Right atrium auricular region (tissue), 2 donors: ENCODE measurements around the gene CORO2B. TPM values are rescaled to one million over a fixed set of nuclear protein-coding genes. Genes with fewer than 3 reads are reported as not detected.
A peak's percentile ranks its signal among the peaks of the same experiment; 100 is the strongest.

ENCODE experiments used
- DNase-seq: peaks from one replicate; pipeline ENCODE4 v3.0.0-alpha.2; 2019; ENCODE audit warnings: low spot score
- H3K27ac ChIP-seq, 2 donors: fragments of 200-600 bp; sonication (generic); 1 replicate in 1 of 2; 2 replicates in 1 of 2; pipeline ENCODE4 v1.5.1; 2016 to 2019
- H3K27me3 ChIP-seq, 2 donors: fragments of 200-600 bp; sonication (generic); one replicate each; pipeline versions ENCODE4 v1.5.1 to v1.6.0; 2017 to 2019
- H3K36me3 ChIP-seq: fragments of 200-600 bp; sonication (generic); one replicate; pipeline ENCODE4 v1.5.1; 2016
- H3K4me1 ChIP-seq, 2 donors: fragments of 200-600 bp; sonication (generic); one replicate each; pipeline versions ENCODE4 v1.5.1 to v1.6.0; 2017 to 2019
- H3K4me3 ChIP-seq, 2 donors: fragments of 200-600 bp; sonication (generic); 1 replicate in 1 of 2; 2 replicates in 1 of 2; pipeline ENCODE4 v1.5.1; 2017 to 2019; ENCODE audit warnings: mild to moderate bottlenecking in 1 of 2, moderate library complexity in 1 of 2
- H3K9me3 ChIP-seq, 2 donors: fragments of 200-600 bp; sonication (generic); one replicate each; pipeline ENCODE4 v1.5.1; 2019
- total RNA-seq, 2 donors: library from RNA; depleted of rRNA; stranded (reverse); fragments of >200 nt; gene quantifications; one replicate each; pipeline ENCODE4 v1.1.0, GENCODE V29; 2016
- TF ChIP-seq, protein P1 (sequence below), 2 donors: fragments of 200-600 bp; sonication (generic); IDR thresholded peaks; one replicate each; pipeline ENCODE4 v1.5.1; 2019; ENCODE audit warnings: antibody characterized with exemption in 2 of 2

Gene CORO2B
- total RNA-seq, 2 donors from 2014 or later = 6.0 to 9.7 TPM

DNA sequence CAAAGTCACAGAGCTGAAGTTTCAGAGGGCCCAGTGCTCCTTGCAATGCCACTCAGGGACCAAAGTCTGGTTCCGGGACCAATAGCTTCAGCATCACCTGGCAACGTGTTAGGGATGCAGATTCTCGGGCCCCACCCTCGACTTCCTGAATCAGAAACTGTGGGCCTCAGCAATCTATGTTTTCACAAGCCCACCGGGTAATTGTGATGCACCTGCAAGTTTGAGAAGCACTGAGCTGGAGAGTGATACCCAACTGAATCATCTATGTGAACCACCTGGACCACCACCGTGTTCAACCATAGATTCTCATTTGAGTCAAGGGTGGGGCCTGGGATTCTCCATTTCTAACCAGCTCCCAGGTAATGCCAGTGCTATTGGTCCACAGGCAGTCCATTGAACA is 55.7 kb downstream of the CORO2B start:
- Histone ChIP-seq H3K36me3 (no peaks in the 10 kb centered on the region), H3K9me3 (no peaks in the 10 kb centered on the region), H3K4me3 (no peak overlapping the region), H3K27ac (no peak overlapping the region), H3K27me3 (no peaks in the 10 kb centered on the region), H3K4me1 (peaks cover 0 to 65% of the 10 kb centered on the region in 2 donors)
- no peak for DNase-seq
- TF ChIP-seq, protein P1, sequence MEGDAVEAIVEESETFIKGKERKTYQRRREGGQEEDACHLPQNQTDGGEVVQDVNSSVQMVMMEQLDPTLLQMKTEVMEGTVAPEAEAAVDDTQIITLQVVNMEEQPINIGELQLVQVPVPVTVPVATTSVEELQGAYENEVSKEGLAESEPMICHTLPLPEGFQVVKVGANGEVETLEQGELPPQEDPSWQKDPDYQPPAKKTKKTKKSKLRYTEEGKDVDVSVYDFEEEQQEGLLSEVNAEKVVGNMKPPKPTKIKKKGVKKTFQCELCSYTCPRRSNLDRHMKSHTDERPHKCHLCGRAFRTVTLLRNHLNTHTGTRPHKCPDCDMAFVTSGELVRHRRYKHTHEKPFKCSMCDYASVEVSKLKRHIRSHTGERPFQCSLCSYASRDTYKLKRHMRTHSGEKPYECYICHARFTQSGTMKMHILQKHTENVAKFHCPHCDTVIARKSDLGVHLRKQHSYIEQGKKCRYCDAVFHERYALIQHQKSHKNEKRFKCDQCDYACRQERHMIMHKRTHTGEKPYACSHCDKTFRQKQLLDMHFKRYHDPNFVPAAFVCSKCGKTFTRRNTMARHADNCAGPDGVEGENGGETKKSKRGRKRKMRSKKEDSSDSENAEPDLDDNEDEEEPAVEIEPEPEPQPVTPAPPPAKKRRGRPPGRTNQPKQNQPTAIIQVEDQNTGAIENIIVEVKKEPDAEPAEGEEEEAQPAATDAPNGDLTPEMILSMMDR (IDR thresholded peaks at IDR 0.05) = no peak

DNA sequence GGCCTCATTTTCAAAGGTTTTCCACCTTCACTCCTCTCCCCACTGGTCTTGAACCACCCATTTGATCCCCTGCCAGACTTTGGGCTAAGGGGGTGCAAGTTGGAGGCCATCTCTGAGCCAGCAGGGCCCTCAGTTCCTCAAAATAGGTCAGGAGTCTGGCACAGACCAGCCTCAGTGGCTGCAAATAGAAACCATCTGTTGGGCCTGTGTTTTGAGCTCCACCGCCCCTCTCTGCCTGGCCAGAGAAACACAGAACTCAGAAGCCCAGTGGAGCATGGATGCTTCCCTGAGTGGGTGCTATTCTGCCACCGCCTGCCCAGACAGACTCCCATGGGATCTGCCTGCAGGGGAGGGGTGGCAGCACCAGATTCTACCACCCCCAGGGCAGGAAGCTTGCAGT is 56.3 kb downstream of the CORO2B start:
- Histone ChIP-seq H3K27me3 (no peaks in the 10 kb centered on the region), H3K9me3 (no peaks in the 10 kb centered on the region), H3K36me3 (no peaks in the 10 kb centered on the region), H3K4me1 (peaks cover 0 to 71% of the 10 kb centered on the region in 2 donors), H3K27ac (peak overlapping the region in 1 of 2 donors; percentile 16), H3K4me3 (no peak overlapping the region)
- TF ChIP-seq, protein P1 (IDR thresholded peaks at IDR 0.05) = peak in 1 of 2 donors; percentile 18
- no peak for DNase-seq

DNA sequence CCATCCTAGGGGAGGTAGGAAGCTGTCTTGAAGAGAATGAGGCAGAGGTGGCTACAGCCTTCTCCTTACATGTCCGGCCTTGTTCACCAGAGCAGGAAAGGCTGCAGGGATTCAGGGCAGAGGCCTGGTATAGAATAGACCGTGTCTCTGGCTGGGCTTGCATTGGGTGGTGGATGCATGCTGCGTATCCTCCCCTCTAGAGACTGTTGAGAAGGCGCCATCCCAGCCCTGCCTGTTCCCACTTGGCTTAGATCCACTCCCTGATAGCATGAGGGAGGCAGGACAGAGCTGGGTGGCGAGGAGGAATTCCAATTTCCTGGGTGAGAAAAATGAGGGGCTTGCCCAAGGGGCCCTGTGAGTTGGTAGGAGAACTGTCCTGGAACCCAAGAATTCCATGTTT is 57.5 kb downstream of the CORO2B start:
- Histone ChIP-seq H3K27me3 (no peaks in the 10 kb centered on the region), H3K4me1 (peaks cover 0 to 82% of the 10 kb centered on the region in 2 donors), H3K4me3 (no peak overlapping the region), H3K27ac (no peak overlapping the region), H3K9me3 (no peaks in the 10 kb centered on the region), H3K36me3 (no peaks in the 10 kb centered on the region)
- TF ChIP-seq, protein P1 (IDR thresholded peaks at IDR 0.05) = no peak
- no peak for DNase-seq

DNA sequence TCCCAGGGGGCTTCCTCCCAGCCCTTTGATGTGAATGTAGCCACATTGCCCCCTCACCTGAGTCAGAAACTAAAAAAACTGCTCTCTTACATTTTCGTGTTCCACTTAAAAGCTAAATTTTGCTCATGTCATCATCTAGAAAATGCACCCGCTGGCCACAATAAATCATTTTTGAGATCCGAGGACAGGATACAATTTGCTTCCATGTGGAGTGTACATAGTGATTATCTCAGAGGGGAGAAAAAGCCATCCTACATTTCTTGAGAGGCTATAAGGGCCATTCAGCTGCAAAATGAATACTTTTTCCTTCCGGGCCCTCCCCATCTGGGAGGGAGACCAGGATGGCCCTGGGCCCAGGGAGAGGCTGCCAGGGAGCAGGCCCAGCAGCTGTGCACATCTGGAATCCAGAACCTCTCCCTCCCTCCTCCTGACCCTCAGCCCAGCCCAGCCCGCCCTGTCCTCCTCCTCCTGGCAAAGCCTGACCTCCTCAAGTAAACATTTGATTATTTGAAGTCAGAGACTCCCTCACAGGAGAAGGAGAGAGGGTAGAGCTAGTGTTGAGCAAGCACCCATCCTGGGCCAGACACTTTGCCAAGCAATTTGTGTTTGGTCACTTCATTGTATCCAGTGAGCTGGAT is 59.1 kb downstream of the CORO2B start:
- Histone ChIP-seq H3K9me3 (no peaks in the 10 kb centered on the region), H3K4me3 (no peak overlapping the region), H3K27ac (peak overlapping the region; percentile 48 to 68), H3K4me1 (peaks cover 0 to 75% of the 10 kb centered on the region in 2 donors), H3K36me3 (no peaks in the 10 kb centered on the region), H3K27me3 (no peaks in the 10 kb centered on the region)
- peak; percentile 82 for DNase-seq
- TF ChIP-seq, protein P1 (IDR thresholded peaks at IDR 0.05) = no peak

DNA sequence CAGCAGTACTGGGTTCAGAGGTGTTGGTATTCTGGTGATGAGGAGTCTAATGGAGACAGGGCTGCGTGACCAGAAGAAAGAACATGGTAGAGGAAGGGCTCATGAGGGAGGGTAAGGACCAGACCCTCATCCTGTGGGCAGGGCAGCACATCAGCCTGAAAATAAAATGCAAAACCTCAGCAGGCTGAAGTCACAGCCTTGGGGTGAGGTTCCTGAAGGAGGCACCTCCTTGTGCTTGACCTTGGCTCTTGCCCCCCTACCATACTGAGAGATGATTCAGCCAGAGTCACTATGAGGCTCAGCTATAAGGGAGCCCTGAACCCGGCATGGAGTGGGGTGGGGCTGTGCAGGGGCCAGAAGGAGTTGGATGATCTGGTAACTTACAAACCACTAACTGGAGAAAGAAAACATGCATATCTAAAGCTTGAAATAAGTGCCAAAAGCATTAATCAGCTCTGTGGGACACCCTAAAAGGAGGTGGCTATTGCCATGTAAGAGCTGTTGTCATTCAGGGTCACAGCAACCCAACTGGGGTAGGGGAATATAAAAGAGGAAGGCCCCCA is 60.2 kb downstream of the CORO2B start:
- no peaks in the 10 kb centered on the region for H3K36me3 ChIP-seq
- TF ChIP-seq, protein P1 (IDR thresholded peaks at IDR 0.05) = no peak
- peaks cover 0 to 69% of the 10 kb centered on the region in 2 donors for H3K4me1 ChIP-seq
- DNase-seq = no peak
- H3K9me3 ChIP-seq = no peaks in the 10 kb centered on the region
- no peak overlapping the region for H3K4me3 ChIP-seq
- peak overlapping the region; percentile 28 to 68 for H3K27ac ChIP-seq
- no peaks in the 10 kb centered on the region for H3K27me3 ChIP-seq
